GM21786 (cell line): ENCODE measurements around the gene RGPD3.

Source experiments
- ATAC-seq: cut with Tn5 transposase; IDR thresholded peaks from one replicate; pipeline ENCODE4 v1.9.1; 2021; ENCODE audit not compliant: unreplicated experiment

The RGPD3 gene

DNA sequence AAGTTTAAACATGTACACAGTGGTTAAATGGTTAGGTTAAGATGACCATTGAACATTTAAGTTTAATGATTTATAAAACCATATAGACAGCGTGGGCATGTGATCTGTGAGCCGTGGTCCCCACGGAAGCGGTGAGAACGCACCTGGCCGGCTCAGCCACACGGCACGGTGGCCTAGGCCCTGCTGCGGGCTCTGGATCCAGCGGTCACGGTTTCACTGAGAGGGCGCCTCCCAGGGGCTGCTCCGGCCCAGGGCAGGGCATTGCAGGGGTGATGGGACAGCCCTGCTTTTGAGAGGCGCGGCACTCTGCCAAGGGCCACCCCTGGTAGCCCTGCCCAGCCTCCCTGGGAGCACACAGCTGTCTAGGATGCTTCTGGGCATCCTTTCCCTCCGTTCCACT, 124.9 kb downstream of the RGPD3 start:
- no peak for ATAC-seq

DNA sequence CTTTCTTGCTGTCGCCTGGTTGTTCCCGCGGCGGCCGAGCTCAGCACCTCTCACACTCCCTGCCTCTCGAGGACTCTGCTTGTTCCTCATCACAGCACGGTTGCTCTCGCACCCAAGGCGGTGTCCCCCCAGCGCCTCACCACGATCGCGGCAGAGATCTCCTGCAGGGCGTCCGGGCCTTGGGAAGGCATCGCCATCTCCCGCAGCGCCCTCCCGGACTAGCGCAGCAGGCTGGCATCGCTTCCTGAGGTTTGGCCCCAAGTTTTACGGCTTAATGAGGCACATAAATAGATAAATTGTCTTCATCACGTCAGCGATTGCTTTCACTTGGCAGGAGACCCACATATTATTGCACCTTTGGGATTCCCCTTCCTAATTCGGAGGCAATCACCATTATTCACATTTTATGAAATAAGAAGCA, 125.4 kb downstream of the RGPD3 start:
- no peak for ATAC-seq

DNA sequence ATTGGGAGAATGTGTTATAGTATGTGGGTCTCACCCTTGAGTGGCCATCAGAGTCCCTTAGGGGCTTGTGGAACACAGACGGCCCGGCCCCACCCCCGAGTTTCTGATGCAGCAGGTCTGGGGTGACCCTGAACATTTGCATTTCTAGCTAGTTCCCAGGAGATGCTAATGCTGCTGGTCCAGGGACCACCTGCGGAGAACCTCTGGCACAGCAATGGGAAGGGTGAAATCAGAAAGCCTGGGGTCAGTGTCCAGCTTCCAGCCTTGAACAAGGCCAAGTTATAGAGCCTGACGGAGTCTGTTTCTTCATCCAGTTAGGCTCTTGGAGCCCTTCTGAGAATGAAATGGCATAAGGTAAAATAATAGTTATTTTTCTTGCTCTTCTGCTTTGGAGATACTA, 126.5 kb downstream of the RGPD3 start:
- ATAC-seq, result no peak
